Spinal cord (tissue), 10 donors: ENCODE data around the gene SNTB2. TPM values are rescaled to one million over a fixed set of nuclear protein-coding genes. Genes with fewer than 3 reads are reported as not detected.

Experiments
- DNase-seq, 6 donors: peaks; one replicate each; pipeline versions ENCODE4 v3.0.0 to v3.0.0-alpha.2; 2013 to 2015; ENCODE audit warnings: low spot score in 6 of 6, low read depth in 4 of 6
- H3K27ac ChIP-seq: one replicate; pipeline ENCODE4 v1.5.1; 2013; ENCODE audit warnings: low read depth, low read length, control low read depth
- H3K27me3 ChIP-seq: one replicate; pipeline ENCODE4 v1.6.1; 2013; ENCODE audit warnings: low read length; ENCODE audit not compliant: control insufficient read depth, insufficient read depth
- H3K36me3 ChIP-seq: one replicate; pipeline ENCODE4 v1.6.1; 2013; ENCODE audit warnings: low read length; ENCODE audit not compliant: control insufficient read depth, insufficient read depth
- H3K4me1 ChIP-seq: one replicate; pipeline ENCODE4 v1.6.1; 2013; ENCODE audit warnings: low read length; ENCODE audit not compliant: control insufficient read depth, insufficient read depth
- H3K4me3 ChIP-seq: one replicate; pipeline ENCODE4 v1.5.1; 2013; ENCODE audit warnings: low read depth, low read length, control low read depth
- H3K9me3 ChIP-seq: one replicate; pipeline ENCODE4 v1.6.1; 2013; ENCODE audit warnings: low read length; ENCODE audit not compliant: control insufficient read depth, insufficient read depth
- WGBS: methylation state at CpG from one replicate; pipeline ENCODE4 v1.1.5; 2013; ENCODE audit warnings: missing lambda C conversion rate; ENCODE audit not compliant: insufficient coverage; 5-methylcytosine and 5-hydroxymethylcytosine counted together
- polyA plus RNA-seq, 2 donors: library from polyadenylated mRNA; unstranded; fragments of 120-200 nt; gene quantifications; one replicate each; pipeline ENCODE4 v1.2.1, GENCODE V29; 2013; ENCODE audit not compliant: insufficient read length in 2 of 2
- small RNA-seq: library from RNA; depleted of rRNA; stranded (forward); fragments of <200 nt; gene quantifications from one replicate; pipeline ENCODE3, GENCODE V24; 2014; ENCODE audit warnings: low replicate concordance
- total RNA-seq, 2 donors: library from RNA; depleted of rRNA in 1 of 2; stranded (reverse); fragments of 120-200 nt in 1 of 2; fragments of >200 nt in 1 of 2; gene quantifications; one replicate each; pipeline versions ENCODE4 v1.2.3 to v1.2.4, GENCODE V29; 2013 to 2014
- donor health status: healthy.

Gene SNTB2
- total and polyA plus RNA-seq, 4 donors: 6.6 to 20.8 (median 15.6) TPM

DNA sequence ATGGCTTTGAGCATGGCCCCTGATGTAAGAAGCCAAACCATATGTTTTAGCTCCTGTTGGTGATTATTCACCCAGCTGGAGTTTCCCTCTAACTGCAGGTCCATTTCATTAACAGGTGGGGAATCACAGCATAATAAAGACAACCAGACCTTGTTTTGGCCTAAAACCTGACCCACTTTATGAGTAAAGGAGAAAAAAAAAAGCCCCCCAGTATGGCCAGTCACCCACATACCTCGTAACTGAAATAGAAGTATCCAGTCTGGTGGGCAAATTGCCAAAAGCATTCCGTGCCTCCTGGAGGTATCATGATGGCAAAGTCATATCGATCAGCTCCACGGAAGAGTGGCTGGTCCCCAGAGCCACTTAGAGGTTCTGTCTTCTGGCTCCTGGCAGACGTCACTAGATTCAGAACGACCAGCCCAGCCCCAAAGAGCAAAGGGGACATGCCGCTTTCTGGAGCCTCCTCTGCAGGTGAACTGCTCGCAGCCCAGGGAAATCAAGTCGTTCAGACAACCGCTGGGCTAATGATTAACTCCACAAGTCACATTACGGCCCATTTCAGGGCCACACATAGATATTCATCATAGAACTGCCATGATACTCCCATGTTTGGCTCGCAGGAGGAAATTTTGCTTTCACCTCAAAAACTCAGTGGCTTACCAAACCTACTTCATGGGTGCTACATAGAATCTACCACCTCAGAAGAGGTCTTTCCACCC, 164.5 kb downstream of the SNTB2 start, which contains the start of gene TMED6:
Gene TMED6, minus strand, starts transcription at position 478 of the 719 bp plus-strand sequence. Its CDS starts 33 bp downstream, at position 445.
- no peaks in the 10 kb centered on the region for H3K9me3 ChIP-seq
- no peak within 1 kb of the TSS for H3K4me3 ChIP-seq
- H3K27me3 ChIP-seq: no peaks in the 10 kb centered on the region
- WGBS: 55% methylated on average over 10 of the region's 12 CpGs
- H3K4me1 ChIP-seq: no peaks in the 10 kb centered on the region
- no peak within 1 kb of the TSS for H3K27ac ChIP-seq
- DNase-seq: peak in 1 of 6 donors; percentile 6
- H3K36me3 ChIP-seq: peaks cover 22% of the 10 kb centered on the region

Small RNA genes lying within 50 kb of the gene (small RNA-seq; reads per million reads assigned to genes)
- gene RF00019 (not detected), gene RNU6-22P (not detected)

Other genes with a start within 250 kb of the SNTB2 start
- gene HAS3, start 81.5 kb upstream of the SNTB2 start, total RNA-seq: 1 to 10 TPM; 1.4 to 1.7 TPM
- 1 to 10 TPM; 5.8 to 6.6 TPM for gene HAS3, start 81.5 kb upstream of the SNTB2 start, polyA plus RNA-seq
- gene CHTF8, start 54.6 kb upstream of the SNTB2 start, total RNA-seq: 10 to 100 TPM; 44.2 to 46.8 TPM
- 10 to 100 TPM; 71.3 to 75.7 TPM for gene CHTF8, start 54.6 kb upstream of the SNTB2 start, polyA plus RNA-seq
- 10 to 100 TPM; 19.1 to 23.9 TPM for gene UTP4, start 54.5 kb upstream of the SNTB2 start, total RNA-seq
- gene UTP4, start 54.5 kb upstream of the SNTB2 start, polyA plus RNA-seq: 10 to 100 TPM; 36.9 to 37.7 TPM
- gene VPS4A, start 124.2 kb downstream of the SNTB2 start, total RNA-seq: 10 to 100 TPM; 23.3 to 30.4 TPM
- 10 to 100 TPM; 60.8 to 76.2 TPM for gene VPS4A, start 124.2 kb downstream of the SNTB2 start, polyA plus RNA-seq
- 1 to 10 TPM; 4.1 to 9.4 TPM for gene PDF, start 143.4 kb downstream of the SNTB2 start, total RNA-seq
- 1 to 10 TPM; 6.5 to 8.0 TPM for gene PDF, start 143.4 kb downstream of the SNTB2 start, polyA plus RNA-seq
- gene COG8, start 152.4 kb downstream of the SNTB2 start, total RNA-seq: 10 to 100 TPM; 34.0 to 40.2 TPM
- gene COG8, start 152.4 kb downstream of the SNTB2 start, polyA plus RNA-seq: 10 to 100 TPM; 31.5 to 41.6 TPM
- 10 to 100 TPM; 15.5 to 16.6 TPM for gene NIP7, start 152.6 kb downstream of the SNTB2 start, total RNA-seq
- gene NIP7, start 152.6 kb downstream of the SNTB2 start, polyA plus RNA-seq: 10 to 100 TPM; 16.6 to 19.1 TPM
- under 1 TPM in 1 of 2 donors, not detected in 1; 0.33 TPM for gene TMED6, start 164.6 kb downstream of the SNTB2 start, total RNA-seq
- gene TMED6, start 164.6 kb downstream of the SNTB2 start, polyA plus RNA-seq: 1 to 10 TPM; 2.3 to 2.4 TPM
- 10 to 100 TPM; 16.6 to 40.8 TPM for gene TERF2, start 198.8 kb downstream of the SNTB2 start, total RNA-seq
- 10 to 100 TPM; 54.5 to 56.8 TPM for gene TERF2, start 198.8 kb downstream of the SNTB2 start, polyA plus RNA-seq
- gene CYB5B, start 237.5 kb downstream of the SNTB2 start, total RNA-seq: 10 to 100 TPM; 61.8 to 98.7 TPM
- gene CYB5B, start 237.5 kb downstream of the SNTB2 start, polyA plus RNA-seq: 100 to 1,000 TPM in 1 of 2 donors, 10 to 100 TPM in 1; 96.5 to 105 TPM